HG03064 (cell line): ENCODE data around the gene EYA2.

ENCODE experiments used
- ATAC-seq: cut with Tn5 transposase; IDR thresholded peaks from one replicate; pipeline ENCODE4 v1.9.1; 2021; ENCODE audit warnings: low read depth; ENCODE audit not compliant: unreplicated experiment

EYA2 gene

DNA sequence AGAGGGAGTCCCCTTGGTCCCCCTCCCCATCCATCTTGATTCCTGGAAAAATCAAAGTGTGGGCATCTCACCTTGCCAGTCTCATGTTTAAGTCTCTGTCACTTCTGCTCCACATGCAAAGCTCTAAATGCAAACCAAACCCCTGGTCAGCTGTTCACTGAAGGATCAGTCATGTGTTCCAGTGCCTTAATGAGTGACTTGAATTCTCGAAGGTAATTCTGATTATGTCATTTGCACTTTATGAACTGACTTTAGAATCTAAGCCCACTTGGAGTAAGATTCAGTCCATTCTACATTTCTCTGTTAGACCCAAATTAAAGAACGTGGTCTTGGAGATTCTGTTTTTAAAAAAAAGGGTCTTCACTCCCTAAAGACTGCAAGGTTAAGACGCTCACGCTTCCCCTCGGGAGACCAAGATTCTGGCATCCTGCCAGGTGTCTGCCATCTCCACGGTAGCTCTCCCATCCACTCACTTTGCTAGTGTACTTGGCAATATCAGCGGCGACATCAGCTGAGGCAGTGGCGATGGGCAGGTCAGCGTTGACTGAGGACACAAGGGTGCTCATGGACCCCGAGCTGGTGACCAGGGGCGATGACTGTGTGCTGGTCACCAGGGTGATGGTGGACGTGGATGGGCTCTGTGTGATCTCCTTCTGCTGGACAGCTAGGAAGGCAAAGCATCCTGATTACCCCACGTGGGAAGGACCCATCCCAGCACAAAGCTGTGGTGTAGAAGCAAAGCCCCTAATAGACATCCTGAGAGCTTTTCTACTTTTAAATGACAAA lies 341.4 kb downstream of the EYA2 start:
- no peak for ATAC-seq

DNA sequence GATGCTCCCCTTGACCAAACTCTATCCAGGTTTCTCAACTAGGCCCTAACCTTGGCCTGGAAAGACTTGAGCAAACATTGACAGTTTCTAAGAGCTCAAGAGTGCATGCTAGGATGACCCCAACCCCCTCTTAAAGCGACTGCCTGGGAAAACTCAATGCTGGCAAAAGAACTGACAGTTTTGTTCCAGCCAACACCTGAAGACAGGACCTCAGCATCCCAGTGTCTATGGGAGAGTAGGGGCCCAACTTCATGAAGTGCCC lies 341.9 kb downstream of the EYA2 start:
- no peak for ATAC-seq

DNA sequence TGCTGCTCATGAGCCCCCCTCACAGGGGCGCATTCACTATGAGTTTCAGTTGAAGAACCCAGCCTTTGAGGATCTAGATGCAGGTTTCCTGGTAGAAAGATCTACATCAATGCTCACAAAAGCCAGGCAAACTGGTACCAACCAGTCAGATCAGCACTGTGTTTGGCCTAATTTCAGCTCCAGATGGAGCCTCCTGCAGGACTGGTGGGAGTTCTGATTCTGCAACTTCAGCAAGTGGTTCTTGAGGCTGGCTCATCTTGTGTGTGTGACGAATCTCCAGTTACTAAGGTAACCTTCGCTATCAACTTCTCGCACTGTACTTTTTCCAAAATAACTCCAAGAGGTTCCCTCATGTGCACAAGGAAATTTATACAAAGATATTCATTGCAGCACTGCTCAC lies 343.1 kb downstream of the EYA2 start:
- no peak for ATAC-seq
